ENCODE data around the gene CLIP2. TPM values are rescaled to one million over a fixed set of nuclear protein-coding genes. Genes with fewer than 3 reads are reported as not detected.

The CLIP2 gene
- total and polyA plus RNA-seq, 2 of the 8 experiments (the other 6 are each of a cell fraction or from before 2014, with no cell fraction given), result 8.3 to 41.5 TPM

GRCh38 chr7:74344132-74344496, 54.9 kb downstream of the CLIP2 start:
- Histone ChIP-seq H4K5ac (ENCODE audit: insufficient read length, low read depth, low read length) (no peak overlapping the region), H3K4me3 (ENCODE audit: extremely low read depth in 1 of 4, insufficient read depth in 2 of 4, low read depth in 3 of 4, low read length in 4 of 4) (no peak overlapping the region), H3K9ac (replicated peaks in 1 of 4; ENCODE audit: extremely low read depth in 1 of 4, low read depth in 3 of 4, low read length in 3 of 4) (no peak overlapping the region), H3K79me1 (ENCODE audit: low read depth, low read length) (no peaks in the 10 kb centered on the region), H3K9me3 (ENCODE audit: insufficient read depth in 2 of 2, low read depth in 1 of 2, low read length in 1 of 2) (no peaks in the 10 kb centered on the region), H2AFZ (ENCODE audit: low read length) (no peak overlapping the region), H2BK20ac (ENCODE audit: low read length) (no peak overlapping the region), H4K8ac (ENCODE audit: extremely low read depth, insufficient read depth, low read length) (no peak overlapping the region; the same call in 1 of the 2 replicates), H3K4me1 (replicated peaks in 1 of 4; ENCODE audit: control insufficient read depth in 3 of 4, insufficient read depth in 4 of 4, low read length in 3 of 4) (no peaks in the 10 kb centered on the region), H2AK5ac (ENCODE audit: low read depth, low read length) (no peak overlapping the region), H4K91ac (replicated peaks; ENCODE audit: insufficient read length, low read length) (no peak overlapping the region), H4K20me1 (replicated peaks in 1 of 2; ENCODE audit: control insufficient read depth in 1 of 2, insufficient read depth in 2 of 2, low read length in 2 of 2) (peaks cover 0 to 1% of the 10 kb centered on the region in 2 experiments), H3K18ac (ENCODE audit: extremely low read depth, low read length) (no peak overlapping the region), H3K23me2 (ENCODE audit: low read depth, low read length) (no peaks in the 10 kb centered on the region), H3K27ac (ENCODE audit: low read depth, low read length) (no peak overlapping the region), H3K27me3 (replicated peaks in 1 of 4; ENCODE audit: control insufficient read depth in 3 of 4, extremely low read depth in 1 of 4, insufficient read depth in 3 of 4, low read length in 3 of 4) (no peaks in the 10 kb centered on the region), H3K79me2 (ENCODE audit: control insufficient read depth in 1 of 2, insufficient read depth in 2 of 2, low read length in 2 of 2) (no peaks in the 10 kb centered on the region), H3K4ac (replicated peaks; ENCODE audit: insufficient read length, low read depth, low read length) (no peak overlapping the region), H2BK12ac (ENCODE audit: low read depth, low read length) (no peak overlapping the region), H3K14ac (ENCODE audit: insufficient read length) (no peak overlapping the region), H3K23ac (ENCODE audit: insufficient read length) (no peak overlapping the region), H3K4me2 (ENCODE audit: insufficient read depth in 1 of 2, low read depth in 2 of 2, low read length in 2 of 2) (no peak overlapping the region), H2BK15ac (ENCODE audit: low read length) (no peak overlapping the region), H2BK5ac (ENCODE audit: low read depth, low read length) (no peak overlapping the region), H2BK120ac (replicated peaks; ENCODE audit: low read depth, low read length) (no peak overlapping the region), H3K36me3 (ENCODE audit: control insufficient read depth in 2 of 4, insufficient read depth in 4 of 4, low read length in 3 of 4) (no peaks in the 10 kb centered on the region), H3K56ac (replicated peaks; ENCODE audit: insufficient read length, low read depth, low read length) (no peak overlapping the region)
- ChIA-PET POLR2A (ENCODE audit: partially characterized antibody) (interaction anchor here (0.6 kb wide), 1 partner anchor 11 kb away, joined by 3 read pairs; no protein-coding TSS in a partner anchor), CTCF (ENCODE audit: partially characterized antibody) (interaction anchor here (0.7 to 1.3 kb wide), 2 partner anchors 56 to 207 kb away, joined by 3 to 4 read pairs; no protein-coding TSS in a partner anchor)
- FAIRE-seq, result no peak
- 96% methylated on average over 2 of the region's 2 CpGs; no CpG with 5 or more reads in 1 of the 2 experiments for WGBS, 2 experiments (ENCODE audit: extremely low coverage in 1 of 2, insufficient coverage in 1 of 2, insufficient read length in 1 of 2, insufficient replicate concordance in 2 of 2, low coverage in 1 of 2, low lambda C conversion rate in 2 of 2, missing lambda C conversion rate in 1 of 2)
- no peak for TF ChIP-seq SAP30 (IDR thresholded peaks at IDR 0.05; ENCODE audit: insufficient read depth, insufficient replicate concordance, low read length)
- DNase-seq (ENCODE audit: low read depth in 1 of 2, low spot score in 2 of 2), result no peak
